ENCODE measurements around the gene DCUN1D4.

DCUN1D4 gene

GRCh38 chr4:51842554-51843308, at the start of gene DCUN1D4:
DCUN1D4 (plus strand) TSS chr4:51843153; CDS start chr4:51843243, 90 bp downstream.
- peak; percentile 95 for DNase-seq

- no peak for DNase-seq
Measured at GRCh38 chr4:51820443-51821234, 22.3 kb upstream of the DCUN1D4 start.

GRCh38 chr4:51825341-51825740, 17.6 kb upstream of the DCUN1D4 start:
- peak; percentile 93 for DNase-seq

GRCh38 chr4:51830156-51830720, 12.7 kb upstream of the DCUN1D4 start:
- DNase-seq = no peak

- peak; percentile 8 for DNase-seq
Measured at GRCh38 chr4:51831133-51831532, 11.8 kb upstream of the DCUN1D4 start.

- no peak for DNase-seq
Measured at GRCh38 chr4:51833236-51833635, 9.7 kb upstream of the DCUN1D4 start.

GRCh38 chr4:51835079-51835478, 7.9 kb upstream of the DCUN1D4 start:
- DNase-seq = no peak

GRCh38 chr4:51835855-51836254, 7.1 kb upstream of the DCUN1D4 start:
- DNase-seq = no peak

GRCh38 chr4:51836549-51836948, 6.4 kb upstream of the DCUN1D4 start:
- no peak for DNase-seq

- no peak for DNase-seq
Measured at GRCh38 chr4:51840781-51841180, 2.2 kb upstream of the DCUN1D4 start.

GRCh38 chr4:51842167-51842553, 793 bp upstream of the DCUN1D4 start:
- DNase-seq = no peak

GRCh38 chr4:51843309-51844152, 578 bp downstream of the DCUN1D4 start:
- no peak for DNase-seq

GRCh38 chr4:51844153-51845054, 1.5 kb downstream of the DCUN1D4 start:
- DNase-seq = peak; percentile 87

GRCh38 chr4:51845055-51845426, 2.1 kb downstream of the DCUN1D4 start:
- no peak for DNase-seq

- no peak for DNase-seq
Measured at GRCh38 chr4:51845711-51846110, 2.8 kb downstream of the DCUN1D4 start.

- DNase-seq = no peak
Measured at GRCh38 chr4:51849430-51849829, 6.5 kb downstream of the DCUN1D4 start.

GRCh38 chr4:51850294-51850693, 7.3 kb downstream of the DCUN1D4 start:
- DNase-seq = no peak

GRCh38 chr4:51851090-51851936, 8.4 kb downstream of the DCUN1D4 start:
- DNase-seq = no peak

- DNase-seq = no peak
Measured at GRCh38 chr4:51851937-51852290, 9.0 kb downstream of the DCUN1D4 start.

- DNase-seq = no peak
Measured at GRCh38 chr4:51853027-51853682, 10.2 kb downstream of the DCUN1D4 start.
